HFF-Myc (cell line): ENCODE results near the gene TSSK3.

Experiments used
- DNase-seq: peaks from one replicate; pipeline ENCODE4 v3.0.0-alpha.2; 2011; ENCODE audit warnings: low read depth; ENCODE audit errors: extremely low read depth
- H3K4me3 ChIP-seq: replicated peaks from 2 replicates; pipeline ENCODE4 v1.5.1; 2011; ENCODE audit warnings: low read depth, mild to moderate bottlenecking, control low read depth, low read length
- TF ChIP-seq, protein P1 (sequence below): IDR thresholded peaks from 2 replicates; pipeline ENCODE4 v1.5.1; 2012; ENCODE audit warnings: mild to moderate bottlenecking, low read depth, low read length, control low read depth; ENCODE audit errors: missing control alignments

Gene TSSK3

DNA sequence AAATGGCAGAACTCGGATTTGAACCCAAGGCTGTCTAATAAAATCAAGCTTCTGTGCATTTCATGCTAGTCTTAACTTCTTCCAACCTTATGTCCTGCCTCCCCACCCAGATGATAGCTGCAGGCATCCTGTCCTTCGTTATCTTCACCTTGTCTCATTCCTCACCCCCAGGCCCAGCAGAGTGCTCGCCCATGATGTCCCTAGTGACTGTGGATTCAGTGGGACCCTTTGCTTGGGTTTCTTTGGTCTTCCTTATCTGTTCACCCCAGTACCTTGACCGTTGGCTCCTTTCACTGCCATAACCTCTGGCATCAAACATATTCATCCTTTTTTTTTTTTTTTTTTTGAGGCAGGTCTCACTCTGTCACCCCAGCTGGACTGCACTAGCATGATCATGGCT is 37.5 kb downstream of the TSSK3 start:
- TF ChIP-seq, protein P1, sequence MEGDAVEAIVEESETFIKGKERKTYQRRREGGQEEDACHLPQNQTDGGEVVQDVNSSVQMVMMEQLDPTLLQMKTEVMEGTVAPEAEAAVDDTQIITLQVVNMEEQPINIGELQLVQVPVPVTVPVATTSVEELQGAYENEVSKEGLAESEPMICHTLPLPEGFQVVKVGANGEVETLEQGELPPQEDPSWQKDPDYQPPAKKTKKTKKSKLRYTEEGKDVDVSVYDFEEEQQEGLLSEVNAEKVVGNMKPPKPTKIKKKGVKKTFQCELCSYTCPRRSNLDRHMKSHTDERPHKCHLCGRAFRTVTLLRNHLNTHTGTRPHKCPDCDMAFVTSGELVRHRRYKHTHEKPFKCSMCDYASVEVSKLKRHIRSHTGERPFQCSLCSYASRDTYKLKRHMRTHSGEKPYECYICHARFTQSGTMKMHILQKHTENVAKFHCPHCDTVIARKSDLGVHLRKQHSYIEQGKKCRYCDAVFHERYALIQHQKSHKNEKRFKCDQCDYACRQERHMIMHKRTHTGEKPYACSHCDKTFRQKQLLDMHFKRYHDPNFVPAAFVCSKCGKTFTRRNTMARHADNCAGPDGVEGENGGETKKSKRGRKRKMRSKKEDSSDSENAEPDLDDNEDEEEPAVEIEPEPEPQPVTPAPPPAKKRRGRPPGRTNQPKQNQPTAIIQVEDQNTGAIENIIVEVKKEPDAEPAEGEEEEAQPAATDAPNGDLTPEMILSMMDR, result no peak
- no peak overlapping the region for H3K4me3 ChIP-seq
- no peak for DNase-seq

GRCh38 chr1:32400876-32401631 is 38.7 kb downstream of the TSSK3 start:
- TF ChIP-seq, protein P1, result peak; percentile 95
- no peak overlapping the region for H3K4me3 ChIP-seq
- DNase-seq, result peak; percentile 56

- TF ChIP-seq, protein P1, result no peak
- no peak for DNase-seq
- no peak overlapping the region for H3K4me3 ChIP-seq
Measured at GRCh38 chr1:32404946-32405345, 42.6 kb downstream of the TSSK3 start.

GRCh38 chr1:32405672-32406467 is 43.5 kb downstream of the TSSK3 start:
- no peak overlapping the region for H3K4me3 ChIP-seq
- TF ChIP-seq, protein P1, result no peak
- no peak for DNase-seq

DNA sequence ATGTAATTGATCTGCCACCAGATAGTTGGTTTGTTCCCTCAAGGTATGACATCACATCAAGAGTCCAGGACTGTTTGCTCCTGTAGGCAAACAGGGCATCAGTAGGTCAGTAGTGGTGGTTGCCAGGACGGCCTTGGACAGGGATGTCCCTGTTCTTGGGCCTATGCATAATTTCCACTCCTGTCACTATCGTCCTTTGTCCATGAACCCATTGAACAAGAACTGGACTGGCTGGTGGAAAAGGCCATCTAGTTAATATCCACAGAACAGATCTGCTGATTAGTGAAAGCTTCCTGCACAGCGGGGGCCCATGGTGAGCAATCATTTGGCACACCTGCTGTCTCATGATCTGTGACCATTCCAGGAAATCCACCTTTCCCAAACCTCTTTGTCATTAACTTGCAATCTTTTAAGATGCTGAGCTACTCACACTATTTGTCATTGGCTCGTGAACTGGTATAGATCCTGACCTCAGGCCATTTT is 44.3 kb downstream of the TSSK3 start:
- TF ChIP-seq, protein P1, result no peak
- no peak overlapping the region for H3K4me3 ChIP-seq
- DNase-seq, result no peak

DNA sequence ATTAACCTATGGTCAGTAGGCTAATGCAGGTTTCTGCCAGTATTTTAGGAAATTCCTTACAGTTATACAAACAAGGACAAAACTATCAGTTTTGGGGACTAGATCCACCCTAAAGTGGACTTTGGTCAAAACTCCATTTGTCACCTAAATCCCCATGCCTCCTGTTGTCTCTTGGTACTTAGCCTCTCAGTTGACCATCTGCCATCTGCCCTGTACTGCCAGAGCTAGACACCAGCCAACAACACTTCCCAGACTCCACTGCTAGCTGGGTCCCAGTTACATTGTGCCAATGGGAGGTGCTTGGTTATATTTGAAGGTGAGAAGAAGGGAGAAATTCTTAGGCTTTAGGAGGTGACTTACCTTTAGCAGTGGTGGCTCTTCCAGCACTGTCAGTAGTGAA is 48.9 kb downstream of the TSSK3 start:
- H3K4me3 ChIP-seq, result no peak overlapping the region
- DNase-seq, result no peak
- TF ChIP-seq, protein P1, result no peak
